ENCODE measurements around the gene CLN5. TPM values are rescaled to one million over a fixed set of nuclear protein-coding genes. Genes with fewer than 3 reads are reported as not detected.
"Not testable (repeated sequence)": the region's sequence is repeated elsewhere in the genome, so short reads cannot be mapped to it uniquely, and the experiment has no call there.

Gene CLN5
- total and polyA plus RNA-seq, 2 of the 13 experiments (the other 11 are each of a cell fraction or from before 2014, with no cell fraction given) = 10.1 to 13.7 TPM

DNA sequence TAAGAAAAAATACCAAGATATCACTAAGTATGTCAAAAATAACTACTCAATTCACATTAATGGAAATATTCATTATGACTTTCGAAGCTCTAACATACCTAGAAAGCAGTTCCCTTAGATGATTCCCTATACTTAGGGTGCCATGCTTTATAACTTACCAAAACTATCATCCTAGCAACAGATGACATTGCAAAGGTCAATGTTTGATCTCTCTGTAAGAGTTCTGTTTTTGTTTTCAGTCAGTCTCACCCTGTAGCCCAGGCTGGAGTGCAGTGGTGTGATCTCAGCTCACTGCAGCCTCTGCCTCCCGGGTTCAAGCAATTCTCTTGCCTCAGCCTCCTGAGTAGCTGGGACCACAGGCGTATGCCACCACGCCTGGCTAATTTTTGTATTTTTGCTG lies 16.5 kb downstream of the CLN5 start:
- H4K20me1 ChIP-seq (ENCODE audit: insufficient read depth, low read length); H3K4me2 ChIP-seq (ENCODE audit: low read depth, low read length); H3K27ac ChIP-seq (ENCODE audit: extremely low read length, insufficient read depth, low read length); in situ Hi-C loops (cut with HindIII; ENCODE audit: extremely low pct_ligation_motif_present, low pct_unique_long_range_greater_than_20kb); H3K27me3 ChIP-seq (ENCODE audit: control insufficient read depth in 1 of 2, insufficient read depth in 2 of 2, low read length in 2 of 2); H3K9ac ChIP-seq (ENCODE audit: insufficient read depth, low read depth, low read length); H3K79me2 ChIP-seq (ENCODE audit: insufficient read depth, low read length); BruUV-seq (replicated peaks); CTCF ChIA-PET (ENCODE audit: low intra/inter-chr PET ratio, low total read pairs); intact Hi-C loops (cut with micrococcal nuclease; ENCODE audit: unreplicated experiment); H3K9me3 ChIP-seq (ENCODE audit: low read length); DNase-seq (ENCODE audit: low spot score); H3K4me1 ChIP-seq (ENCODE audit: insufficient read depth, low read length); H3K4me3 ChIP-seq (replicated peaks in 1 of 3; ENCODE audit: insufficient read depth in 1 of 3, low read depth in 2 of 3, low read length in 3 of 3); POLR2A ChIA-PET; H2AFZ ChIP-seq (ENCODE audit: low read length); FAIRE-seq: not testable (repeated sequence)
- peak; percentile 94 for TF ChIP-seq RFX5 (IDR thresholded peaks at IDR 0.05; ENCODE audit: low read depth, low read length)
- peak; percentile 34; the same call in 1 of the 3 replicates for ATAC-seq
- WGBS (ENCODE audit: low lambda C conversion rate) = 96% methylated on average over 2 of the region's 4 CpGs
- peaks cover 12 to 54% of the 10 kb centered on the region in 2 experiments for H3K36me3 ChIP-seq (replicated peaks in 1 of 2; ENCODE audit: control insufficient read depth in 1 of 2, insufficient read depth in 2 of 2, low read length in 2 of 2)

DNA sequence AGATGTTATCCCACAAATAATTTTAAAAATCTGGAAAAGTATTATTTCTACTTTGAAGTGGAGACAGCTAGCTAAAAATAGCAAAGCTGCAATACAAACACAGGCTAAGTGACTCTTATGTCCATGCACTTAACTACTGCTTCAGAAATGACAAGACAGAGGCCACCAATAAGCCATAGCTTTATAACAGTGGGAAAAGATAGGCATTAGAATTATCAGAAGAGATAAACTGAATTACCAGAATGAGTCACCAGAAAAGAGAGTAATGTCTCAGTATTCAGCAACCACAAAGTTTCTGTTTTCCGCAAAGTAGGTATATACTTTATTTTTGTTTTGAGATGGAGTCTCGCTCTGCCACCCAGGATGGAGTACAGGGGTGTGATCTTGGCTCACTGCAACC lies 17.1 kb downstream of the CLN5 start:
- Histone ChIP-seq H3K4me2 (ENCODE audit: low read depth, low read length) (no peak overlapping the region), H3K9ac (ENCODE audit: insufficient read depth, low read depth, low read length) (no peak overlapping the region), H3K79me2 (ENCODE audit: insufficient read depth, low read length) (no peaks in the 10 kb centered on the region), H3K36me3 (replicated peaks in 1 of 2; ENCODE audit: control insufficient read depth in 1 of 2, insufficient read depth in 2 of 2, low read length in 2 of 2) (peaks cover 12 to 60% of the 10 kb centered on the region in 2 experiments), H3K27me3 (ENCODE audit: control insufficient read depth in 1 of 2, insufficient read depth in 2 of 2, low read length in 2 of 2) (no peaks in the 10 kb centered on the region), H3K4me3 (replicated peaks in 1 of 3; ENCODE audit: insufficient read depth in 1 of 3, low read depth in 2 of 3, low read length in 3 of 3) (no peak overlapping the region), H4K20me1 (ENCODE audit: insufficient read depth, low read length) (no peaks in the 10 kb centered on the region), H3K4me1 (ENCODE audit: insufficient read depth, low read length) (no peaks in the 10 kb centered on the region), H3K9me3 (ENCODE audit: low read length) (no peaks in the 10 kb centered on the region), H3K27ac (ENCODE audit: extremely low read length, insufficient read depth, low read length) (no peak overlapping the region), H2AFZ (ENCODE audit: low read length) (no peak overlapping the region)
- intact Hi-C loops (cut with micrococcal nuclease; ENCODE audit: unreplicated experiment) (no loop called here), in situ Hi-C loops (cut with HindIII; ENCODE audit: extremely low pct_ligation_motif_present, low pct_unique_long_range_greater_than_20kb) (no loop called here)
- DNase-seq (ENCODE audit: low spot score) (no peak), FAIRE-seq (no peak), ATAC-seq (no peak)
- CTCF ChIA-PET (ENCODE audit: low intra/inter-chr PET ratio, low total read pairs) = no interaction called here
- WGBS (ENCODE audit: low lambda C conversion rate) = 93% methylated on average over 2 of the region's 2 CpGs
- POLR2A ChIA-PET = interaction anchor here (1.5 kb wide), 1 partner anchor 17 kb away, joined by 5 read pairs; no protein-coding TSS in a partner anchor
- no TSS peak for BruUV-seq (replicated peaks)
- TF ChIP-seq PRPF4 (IDR thresholded peaks at IDR 0.05; ENCODE audit: low read depth, low read length, poor library complexity, severe bottlenecking) (no peak), ZMYM3 (CRISPR knock-in tag; IDR thresholded peaks at IDR 0.05) (no peak), ZNF713 (CRISPR knock-in tag; IDR thresholded peaks at IDR 0.05) (no peak), NFIC (IDR thresholded peaks at IDR 0.05; ENCODE audit: low read length) (no peak), ZFP1 (CRISPR knock-in tag; IDR thresholded peaks at IDR 0.05) (no peak)

DNA sequence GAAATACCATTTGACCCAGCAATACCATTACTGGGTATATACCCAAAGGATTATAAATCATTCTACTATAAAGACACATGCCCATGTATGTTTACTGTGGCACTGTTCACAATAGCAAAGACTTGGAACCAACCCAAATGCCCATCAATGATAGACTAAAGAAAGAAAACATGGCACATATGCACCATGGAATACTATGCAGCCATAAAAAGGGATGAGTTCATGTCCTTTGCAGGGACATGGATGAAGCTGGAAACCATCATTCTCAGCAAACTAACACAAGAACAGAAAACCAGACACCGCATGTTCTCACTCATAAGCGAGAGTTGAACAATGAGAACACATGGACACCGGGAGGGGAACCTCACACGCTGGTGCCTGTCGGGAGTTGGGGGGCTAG lies 17.8 kb downstream of the CLN5 start:
- H3K4me2 ChIP-seq (ENCODE audit: low read depth, low read length); H3K27me3 ChIP-seq (ENCODE audit: control insufficient read depth in 1 of 2, insufficient read depth in 2 of 2, low read length in 2 of 2); H3K9me3 ChIP-seq (ENCODE audit: low read length); H3K4me1 ChIP-seq (ENCODE audit: insufficient read depth, low read length); H3K9ac ChIP-seq (ENCODE audit: insufficient read depth, low read depth, low read length); H3K79me2 ChIP-seq (ENCODE audit: insufficient read depth, low read length); FAIRE-seq; H2AFZ ChIP-seq (ENCODE audit: low read length); BruUV-seq (replicated peaks); in situ Hi-C loops (cut with HindIII; ENCODE audit: extremely low pct_ligation_motif_present, low pct_unique_long_range_greater_than_20kb); ATAC-seq; H3K4me3 ChIP-seq (replicated peaks in 1 of 3; ENCODE audit: insufficient read depth in 1 of 3, low read depth in 2 of 3, low read length in 3 of 3); DNase-seq (ENCODE audit: low spot score); H4K20me1 ChIP-seq (ENCODE audit: insufficient read depth, low read length); H3K27ac ChIP-seq (ENCODE audit: extremely low read length, insufficient read depth, low read length); intact Hi-C loops (cut with micrococcal nuclease; ENCODE audit: unreplicated experiment); CTCF ChIA-PET (ENCODE audit: low intra/inter-chr PET ratio, low total read pairs): not testable (repeated sequence)
- peaks cover 12 to 67% of the 10 kb centered on the region in 2 experiments for H3K36me3 ChIP-seq (replicated peaks in 1 of 2; ENCODE audit: control insufficient read depth in 1 of 2, insufficient read depth in 2 of 2, low read length in 2 of 2)
- 96% methylated on average over 5 of the region's 5 CpGs for WGBS (ENCODE audit: low lambda C conversion rate)
- POLR2A ChIA-PET = interaction anchor here (1.5 kb wide), 1 partner anchor 17 kb away, joined by 5 read pairs; no protein-coding TSS in a partner anchor

Measured in HepG2 (cell line).